ENCODE measurements around the gene PLEKHB2. TPM values are rescaled to one million over a fixed set of nuclear protein-coding genes. Genes with fewer than 3 reads are reported as not detected.
"Not testable (repeated sequence)": the region's sequence is repeated elsewhere in the genome, so short reads cannot be mapped to it uniquely, and the experiment has no call there.

PLEKHB2 gene
- total RNA-seq, 1 donor from 2014 or later, result 94.0 TPM

- DNase-seq (ENCODE audit: low read depth), result no peak
- H3K4me3 ChIP-seq (ENCODE audit: low read depth, low read length), result no peak overlapping the region
- TF ChIP-seq, protein P1, sequence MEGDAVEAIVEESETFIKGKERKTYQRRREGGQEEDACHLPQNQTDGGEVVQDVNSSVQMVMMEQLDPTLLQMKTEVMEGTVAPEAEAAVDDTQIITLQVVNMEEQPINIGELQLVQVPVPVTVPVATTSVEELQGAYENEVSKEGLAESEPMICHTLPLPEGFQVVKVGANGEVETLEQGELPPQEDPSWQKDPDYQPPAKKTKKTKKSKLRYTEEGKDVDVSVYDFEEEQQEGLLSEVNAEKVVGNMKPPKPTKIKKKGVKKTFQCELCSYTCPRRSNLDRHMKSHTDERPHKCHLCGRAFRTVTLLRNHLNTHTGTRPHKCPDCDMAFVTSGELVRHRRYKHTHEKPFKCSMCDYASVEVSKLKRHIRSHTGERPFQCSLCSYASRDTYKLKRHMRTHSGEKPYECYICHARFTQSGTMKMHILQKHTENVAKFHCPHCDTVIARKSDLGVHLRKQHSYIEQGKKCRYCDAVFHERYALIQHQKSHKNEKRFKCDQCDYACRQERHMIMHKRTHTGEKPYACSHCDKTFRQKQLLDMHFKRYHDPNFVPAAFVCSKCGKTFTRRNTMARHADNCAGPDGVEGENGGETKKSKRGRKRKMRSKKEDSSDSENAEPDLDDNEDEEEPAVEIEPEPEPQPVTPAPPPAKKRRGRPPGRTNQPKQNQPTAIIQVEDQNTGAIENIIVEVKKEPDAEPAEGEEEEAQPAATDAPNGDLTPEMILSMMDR (conservative IDR thresholded peaks at IDR 0.05; ENCODE audit: low read depth, low read length), result no peak
Measured at GRCh38 chr2:131146231-131146630, 41.1 kb downstream of the PLEKHB2 start.

DNA sequence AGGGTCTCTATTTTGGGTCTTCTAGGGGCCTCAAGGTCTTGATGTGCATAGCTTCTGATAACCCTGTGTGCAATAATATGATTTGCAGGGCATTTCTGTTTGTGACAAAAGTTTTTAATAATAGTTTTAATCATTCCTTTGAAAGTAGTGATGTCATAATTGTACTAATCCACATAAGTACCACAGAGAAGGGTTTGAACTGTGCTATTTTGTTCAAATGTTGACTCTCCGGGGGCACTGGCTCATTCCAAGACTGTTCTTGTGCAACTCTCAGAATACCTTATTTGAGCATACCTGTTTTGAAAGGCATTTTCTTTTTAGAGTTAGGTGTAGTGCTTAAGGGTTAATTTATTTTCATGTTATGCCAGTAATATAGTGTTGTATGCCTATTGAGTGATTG, 41.6 kb downstream of the PLEKHB2 start:
- no peak for DNase-seq (ENCODE audit: low read depth)
- TF ChIP-seq, protein P1 (conservative IDR thresholded peaks at IDR 0.05; ENCODE audit: low read depth, low read length), result no peak
- H3K4me3 ChIP-seq (ENCODE audit: low read depth, low read length), result no peak overlapping the region

GRCh38 chr2:131148426-131148825, 43.3 kb downstream of the PLEKHB2 start:
- TF ChIP-seq, protein P1 (conservative IDR thresholded peaks at IDR 0.05; ENCODE audit: low read depth, low read length), result no peak
- DNase-seq (ENCODE audit: low read depth), result no peak
- no peak overlapping the region for H3K4me3 ChIP-seq (ENCODE audit: low read depth, low read length)

DNA sequence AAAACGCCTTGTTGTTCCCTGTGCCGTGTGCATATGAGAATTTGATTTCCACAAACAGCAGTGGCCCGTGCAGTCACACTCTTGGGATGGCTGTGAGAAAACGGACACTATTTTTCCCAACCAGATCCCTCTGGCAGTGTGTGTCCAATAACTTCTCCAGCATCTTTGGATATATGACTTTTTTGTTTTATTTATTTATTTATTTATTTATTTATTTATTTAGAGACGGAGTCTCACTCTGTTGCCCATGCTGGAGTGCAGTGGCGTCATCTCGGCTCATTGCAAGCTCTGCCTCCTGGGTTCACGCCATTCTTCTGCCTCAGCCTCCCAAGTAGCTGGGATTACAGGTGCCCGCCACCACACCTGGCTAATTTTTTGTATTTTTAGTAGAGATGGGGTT, 45.0 kb downstream of the PLEKHB2 start:
- not testable (repeated sequence) for DNase-seq (ENCODE audit: low read depth); H3K4me3 ChIP-seq (ENCODE audit: low read depth, low read length)

DNA sequence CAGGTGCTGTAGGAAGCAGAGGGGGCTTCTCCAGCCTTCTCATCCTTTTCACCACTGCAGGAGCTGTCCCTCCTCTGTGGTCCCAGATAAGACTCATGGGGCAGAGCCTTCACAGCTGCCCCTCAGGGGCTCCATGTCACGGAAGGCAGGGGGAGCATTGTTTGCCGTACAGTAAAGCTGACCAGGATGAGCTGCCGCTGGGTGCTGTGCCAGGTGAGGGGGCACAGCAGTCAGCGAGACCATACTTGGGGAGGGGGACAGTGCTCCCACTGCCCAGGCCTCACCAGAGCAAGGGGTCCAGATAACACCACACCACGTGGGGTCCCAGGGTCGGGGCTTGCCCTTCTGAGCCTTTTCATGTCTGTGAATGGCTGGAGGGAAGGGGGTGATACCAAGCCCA, 46.3 kb downstream of the PLEKHB2 start:
- TF ChIP-seq, protein P1 (conservative IDR thresholded peaks at IDR 0.05; ENCODE audit: low read depth, low read length), result no peak
- DNase-seq (ENCODE audit: low read depth), result no peak
- H3K4me3 ChIP-seq (ENCODE audit: low read depth, low read length), result no peak overlapping the region

DNA sequence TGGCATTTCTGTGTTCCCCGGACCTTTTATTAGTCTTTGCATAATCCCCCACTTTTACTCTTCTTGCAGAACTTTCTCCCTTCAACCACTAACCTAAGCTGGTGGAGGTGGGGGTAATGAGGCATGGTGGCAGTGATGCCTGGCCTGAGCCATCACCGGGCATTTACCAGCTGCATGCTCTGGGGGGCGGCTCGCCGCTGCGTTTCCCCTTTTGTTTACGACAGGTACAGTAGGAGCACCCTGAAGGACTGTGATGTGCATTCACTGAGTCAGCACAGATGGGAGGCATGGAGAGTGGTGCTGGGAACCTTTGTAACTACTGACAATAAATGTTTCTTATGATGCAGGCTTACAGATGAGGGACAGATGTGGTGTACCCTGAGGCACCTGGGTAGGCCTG, 46.9 kb downstream of the PLEKHB2 start:
- TF ChIP-seq, protein P1 (conservative IDR thresholded peaks at IDR 0.05; ENCODE audit: low read depth, low read length), result no peak
- H3K4me3 ChIP-seq (ENCODE audit: low read depth, low read length), result no peak overlapping the region
- no peak for DNase-seq (ENCODE audit: low read depth)

DNA sequence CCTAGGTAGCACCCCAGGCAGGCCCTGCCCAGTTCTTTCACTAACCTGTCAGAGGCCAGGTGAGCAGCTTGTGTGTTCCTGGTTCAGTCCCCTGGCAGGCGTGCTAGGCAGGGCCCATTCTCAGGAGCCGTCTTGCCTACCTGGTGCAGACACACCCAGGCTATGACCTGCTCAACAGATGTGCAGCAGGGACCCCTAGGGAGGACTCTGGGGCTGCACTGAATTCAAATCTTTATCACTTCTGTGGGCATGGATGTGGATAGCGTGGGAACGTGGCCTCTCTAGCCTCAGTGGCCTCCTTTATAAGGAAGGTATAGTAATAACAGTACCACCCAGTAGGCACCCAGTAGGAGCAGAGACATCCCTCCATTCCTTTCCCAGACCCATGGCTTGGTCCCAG, 48.4 kb downstream of the PLEKHB2 start:
- TF ChIP-seq, protein P1 (conservative IDR thresholded peaks at IDR 0.05; ENCODE audit: low read depth, low read length), result no peak
- no peak overlapping the region for H3K4me3 ChIP-seq (ENCODE audit: low read depth, low read length)
- no peak for DNase-seq (ENCODE audit: low read depth)

All from epithelial cell of proximal tubule (primary cell).